HEK293 (cell line): ENCODE data around the gene NPVF.

Source experiments
- CTCF ChIA-PET: fragments of 350-600 bp; formaldehyde crosslinking; extraction: SDS; loops from one replicate; lab custom pipeline; 2021; ENCODE audit warnings: antibody characterized with exemption; lab: Yijun Ruan, JAX
- POLR2A ChIA-PET: fragments of 300-600 bp; formaldehyde crosslinking; extraction: SDS; loops from one replicate; lab custom pipeline; 2020; ENCODE audit warnings: antibody characterized with exemption, inconsistent platforms; lab: Yijun Ruan, JAX
- H3K27ac ChIP-seq: fragments of 200-500 bp; sonication (Bioruptor generic); 2 replicates; pipeline ENCODE4 v1.5.1; 2014; ENCODE audit warnings: low read depth, low read length, control low read depth, inconsistent platforms; ENCODE audit errors: extremely low read depth
- H3K36me3 ChIP-seq, 2 experiments: fragments of 200-500 bp in 1 of 2; sonication (Bioruptor generic) in 1 of 2; 1 replicate in 1 of 2; 2 replicates in 1 of 2; pipeline ENCODE4 v1.5.1; 2014 to 2017; ENCODE audit warnings: inconsistent platforms in 2 of 2, low read length in 2 of 2; ENCODE audit not compliant: control insufficient read depth in 2 of 2, insufficient read depth in 1 of 2
- H3K4me1 ChIP-seq: fragments of 200-500 bp; sonication (Bioruptor generic); 2 replicates; pipeline ENCODE4 v1.5.1; 2014; ENCODE audit warnings: mild to moderate bottlenecking, low read length, inconsistent platforms; ENCODE audit not compliant: control insufficient read depth, insufficient read depth
- H3K4me3 ChIP-seq: 2 replicates; pipeline ENCODE4 v1.5.1; 2011; ENCODE audit warnings: low read depth, mild to moderate bottlenecking, control low read depth, low read length, moderate library complexity
- H3K9me3 ChIP-seq: fragments of 200-500 bp; sonication (Bioruptor generic); 2 replicates; pipeline ENCODE4 v1.5.1; 2014; ENCODE audit warnings: low read depth, low read length, inconsistent platforms; ENCODE audit not compliant: control insufficient read depth, insufficient read depth
- GLI2 ChIP-seq: fragments of 450-650 bp; formaldehyde crosslinking; IDR thresholded peaks from 2 replicates; pipeline ENCODE4; 2017; ENCODE audit warnings: missing biosample characterization, missing genetic modification characterization, low read depth, borderline replicate concordance
- GLIS2 ChIP-seq: fragments of 450-650 bp; formaldehyde crosslinking; IDR thresholded peaks from 2 replicates; pipeline ENCODE4 v1.5.1; 2016; ENCODE audit warnings: missing biosample characterization, missing genetic modification characterization
- HOXC10 ChIP-seq: sonication (generic); formaldehyde crosslinking; IDR thresholded peaks from 2 replicates; pipeline ENCODE4 v1.8.1; 2023; ENCODE audit warnings: mild to moderate bottlenecking, missing genetic modification reagents
- SCRT2 ChIP-seq: fragments of 450-650 bp; formaldehyde crosslinking; IDR thresholded peaks from 2 replicates; pipeline ENCODE4 v1.5.1; 2016; ENCODE audit warnings: missing biosample characterization, missing genetic modification characterization
- SP3 ChIP-seq: fragments of 450-650 bp; formaldehyde crosslinking; IDR thresholded peaks from 2 replicates; pipeline ENCODE4 v1.5.1; 2016; ENCODE audit warnings: missing biosample characterization, missing genetic modification characterization
- YY1 ChIP-seq: fragments of 450-650 bp; formaldehyde crosslinking; IDR thresholded peaks from 2 replicates; pipeline ENCODE4 v1.5.1; 2018; ENCODE audit warnings: missing biosample characterization, missing genetic modification characterization
- ZIC2 ChIP-seq: fragments of 450-650 bp; formaldehyde crosslinking; IDR thresholded peaks from 2 replicates; pipeline ENCODE4 v1.5.1; 2016; ENCODE audit warnings: missing biosample characterization, missing genetic modification characterization
- ZNF157 ChIP-seq: fragments of 450-650 bp; formaldehyde crosslinking; IDR thresholded peaks from 2 replicates; pipeline ENCODE4 v1.5.1; 2016; ENCODE audit warnings: missing biosample characterization, missing genetic modification characterization
- ZNF169 ChIP-seq: fragments of 450-650 bp; formaldehyde crosslinking; IDR thresholded peaks from 2 replicates; pipeline ENCODE4 v1.5.1; 2016; ENCODE audit warnings: missing biosample characterization, missing genetic modification characterization
- ZNF174 ChIP-seq: fragments of 450-650 bp; formaldehyde crosslinking; IDR thresholded peaks from 2 replicates; pipeline ENCODE4 v1.5.0; 2017; ENCODE audit warnings: missing biosample characterization, mild to moderate bottlenecking, missing genetic modification characterization
- ZNF175 ChIP-seq: fragments of 450-650 bp; formaldehyde crosslinking; IDR thresholded peaks from 2 replicates; pipeline ENCODE4 v1.5.1; 2016; ENCODE audit warnings: missing biosample characterization, missing genetic modification characterization
- ZNF23 ChIP-seq: fragments of 450-650 bp; formaldehyde crosslinking; IDR thresholded peaks from 2 replicates; pipeline ENCODE4 v1.5.1; 2016; ENCODE audit warnings: missing biosample characterization, missing genetic modification characterization, borderline replicate concordance
- ZNF350 ChIP-seq: fragments of 450-650 bp; formaldehyde crosslinking; IDR thresholded peaks from 2 replicates; pipeline ENCODE4 v1.5.0; 2017; ENCODE audit warnings: missing biosample characterization, mild to moderate bottlenecking, missing genetic modification characterization
- ZNF37A ChIP-seq: fragments of 450-650 bp; IDR thresholded peaks from 2 replicates; pipeline ENCODE4 v1.5.1; 2018; ENCODE audit warnings: missing biosample characterization, missing genetic modification characterization
- ZNF555 ChIP-seq: fragments of 450-650 bp; formaldehyde crosslinking; conservative IDR thresholded peaks from 2 replicates; pipeline ENCODE4 v1.5.1; 2017; ENCODE audit warnings: missing biosample characterization, mild to moderate bottlenecking, missing genetic modification characterization, inconsistent platforms
- ZNF600 ChIP-seq: fragments of 450-650 bp; formaldehyde crosslinking; IDR thresholded peaks from 2 replicates; pipeline ENCODE4 v1.5.1; 2016; ENCODE audit warnings: missing biosample characterization, missing genetic modification characterization
- ZNF660 ChIP-seq: fragments of 450-650 bp; IDR thresholded peaks from 2 replicates; pipeline ENCODE4 v1.5.1; 2018; ENCODE audit warnings: missing biosample characterization, mild to moderate bottlenecking, missing genetic modification characterization
- ZNF677 ChIP-seq: fragments of 450-650 bp; IDR thresholded peaks from 2 replicates; pipeline ENCODE4 v1.5.0; 2018; ENCODE audit warnings: missing biosample characterization, mild to moderate bottlenecking, missing genetic modification characterization, moderate library complexity
- ZNF747 ChIP-seq: fragments of 450-650 bp; formaldehyde crosslinking; IDR thresholded peaks from 2 replicates; pipeline ENCODE4 v1.5.1; 2016; ENCODE audit warnings: missing biosample characterization, missing genetic modification characterization
- ZNF768 ChIP-seq: fragments of 450-650 bp; formaldehyde crosslinking; IDR thresholded peaks from 2 replicates; pipeline ENCODE4 v1.5.1; 2018; ENCODE audit warnings: missing biosample characterization, mild to moderate bottlenecking, missing genetic modification characterization
- ZXDB ChIP-seq: fragments of 450-650 bp; formaldehyde crosslinking; IDR thresholded peaks from 2 replicates; pipeline ENCODE4 v1.5.1; 2016; ENCODE audit warnings: missing biosample characterization, missing genetic modification characterization
- TF ChIP-seq, protein P1 (sequence below): fragments of 450-650 bp; formaldehyde crosslinking; IDR thresholded peaks from 2 replicates; pipeline ENCODE4 v1.5.1; 2016; ENCODE audit warnings: missing biosample characterization, missing genetic modification characterization
- TF ChIP-seq, protein P2 (sequence below): fragments of 450-650 bp; formaldehyde crosslinking; IDR thresholded peaks from 2 replicates; pipeline ENCODE4 v1.5.1; 2016; ENCODE audit warnings: missing biosample characterization, missing genetic modification characterization

NPVF gene

GRCh38 chr7:25254604-25255003 lies 26.3 kb upstream of the NPVF start:
- Histone ChIP-seq H3K4me3 (no peak overlapping the region), H3K27ac (no peak overlapping the region), H3K9me3 (no peaks in the 10 kb centered on the region), H3K36me3 (no peaks in the 10 kb centered on the region)
- CTCF ChIA-PET: interaction anchor here (0.6 to 8.2 kb wide), 4 partner anchors 49 to 597 kb away, joined by 3 to 230 read pairs (median 6); no protein-coding TSS in a partner anchor
- TF ChIP-seq SCRT2 (tag by site-specific recombination) (no peak), ZNF600 (tag by site-specific recombination) (no peak), YY1 (tag by site-specific recombination) (no peak), ZNF175 (no peak), ZNF555 (no peak), SP3 (tag by site-specific recombination) (no peak), ZNF660 (no peak), GLI2 (tag by site-specific recombination) (no peak), ZNF747 (tag by site-specific recombination) (no peak), ZNF677 (tag by site-specific recombination) (no peak), ZNF350 (tag by site-specific recombination) (no peak)
- TF ChIP-seq, all 188 proteins: peak for 0
- no peaks in the 10 kb centered on the region for H3K4me1 ChIP-seq
- POLR2A ChIA-PET: no interaction called here

DNA sequence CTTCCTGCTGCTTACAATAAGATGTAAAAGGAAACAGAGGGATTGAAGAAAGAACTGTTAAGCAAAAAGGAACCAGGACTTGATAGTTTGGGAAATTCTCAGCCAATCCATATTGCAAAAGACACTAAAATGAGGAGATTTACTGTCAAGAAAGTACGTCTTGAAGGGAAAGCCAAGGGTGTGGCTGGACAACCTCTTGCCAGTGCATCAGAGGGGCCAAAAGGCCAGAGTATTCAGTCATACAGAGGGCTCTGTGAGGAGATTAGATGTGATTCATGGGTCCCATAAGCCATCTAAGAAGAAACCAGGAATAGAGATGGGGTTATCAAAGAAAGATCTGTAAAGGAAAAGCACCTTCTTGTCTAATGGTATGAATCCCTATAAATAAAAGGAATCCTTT lies 25.4 kb upstream of the NPVF start:
- TF ChIP-seq ZNF169 (tag by site-specific recombination): no peak
- TF ChIP-seq ZXDB (tag by site-specific recombination): no peak
- TF ChIP-seq GLIS2: no peak
- no peak for TF ChIP-seq ZNF23
- TF ChIP-seq, protein P1, sequence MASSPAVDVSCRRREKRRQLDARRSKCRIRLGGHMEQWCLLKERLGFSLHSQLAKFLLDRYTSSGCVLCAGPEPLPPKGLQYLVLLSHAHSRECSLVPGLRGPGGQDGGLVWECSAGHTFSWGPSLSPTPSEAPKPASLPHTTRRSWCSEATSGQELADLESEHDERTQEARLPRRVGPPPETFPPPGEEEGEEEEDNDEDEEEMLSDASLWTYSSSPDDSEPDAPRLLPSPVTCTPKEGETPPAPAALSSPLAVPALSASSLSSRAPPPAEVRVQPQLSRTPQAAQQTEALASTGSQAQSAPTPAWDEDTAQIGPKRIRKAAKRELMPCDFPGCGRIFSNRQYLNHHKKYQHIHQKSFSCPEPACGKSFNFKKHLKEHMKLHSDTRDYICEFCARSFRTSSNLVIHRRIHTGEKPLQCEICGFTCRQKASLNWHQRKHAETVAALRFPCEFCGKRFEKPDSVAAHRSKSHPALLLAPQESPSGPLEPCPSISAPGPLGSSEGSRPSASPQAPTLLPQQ: no peak
- no peak for TF ChIP-seq ZNF174 (tag by site-specific recombination)
- TF ChIP-seq ZNF157: no peak
- TF ChIP-seq ZIC2 (tag by site-specific recombination): no peak
- no peak for TF ChIP-seq ZNF768 (tag by site-specific recombination)
- no peak for TF ChIP-seq HOXC10 (CRISPR knock-in tag)
- TF ChIP-seq, protein P2, sequence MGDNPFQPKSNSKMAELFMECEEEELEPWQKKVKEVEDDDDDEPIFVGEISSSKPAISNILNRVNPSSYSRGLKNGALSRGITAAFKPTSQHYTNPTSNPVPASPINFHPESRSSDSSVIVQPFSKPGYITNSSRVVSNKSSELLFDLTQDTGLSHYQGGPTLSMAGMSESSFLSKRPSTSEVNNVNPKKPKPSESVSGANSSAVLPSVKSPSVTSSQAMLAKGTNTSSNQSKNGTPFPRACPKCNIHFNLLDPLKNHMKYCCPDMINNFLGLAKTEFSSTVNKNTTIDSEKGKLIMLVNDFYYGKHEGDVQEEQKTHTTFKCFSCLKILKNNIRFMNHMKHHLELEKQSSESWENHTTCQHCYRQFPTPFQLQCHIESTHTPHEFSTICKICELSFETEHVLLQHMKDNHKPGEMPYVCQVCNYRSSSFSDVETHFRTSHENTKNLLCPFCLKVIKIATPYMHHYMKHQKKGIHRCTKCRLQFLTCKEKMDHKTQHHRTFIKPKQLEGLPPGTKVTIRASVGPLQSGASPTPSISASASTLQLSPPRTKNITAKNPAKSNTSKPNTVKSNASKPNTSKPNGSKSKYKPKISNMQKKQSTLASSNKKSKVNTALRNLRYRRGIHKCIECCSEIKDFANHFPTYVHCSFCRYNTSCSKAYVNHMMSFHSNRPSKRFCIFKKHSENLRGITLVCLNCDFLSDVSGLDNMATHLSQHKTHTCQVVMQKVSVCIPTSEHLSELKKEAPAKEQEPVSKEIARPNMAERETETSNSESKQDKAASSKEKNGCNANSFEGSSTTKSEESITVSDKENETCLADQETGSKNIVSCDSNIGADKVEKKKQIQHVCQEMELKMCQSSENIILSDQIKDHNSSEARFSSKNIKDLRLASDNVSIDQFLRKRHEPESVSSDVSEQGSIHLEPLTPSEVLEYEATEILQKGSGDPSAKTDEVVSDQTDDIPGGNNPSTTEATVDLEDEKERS (tag by site-specific recombination): no peak
- no peak for TF ChIP-seq ZNF37A (tag by site-specific recombination)
- POLR2A ChIA-PET: no interaction called here

More for the DNA sequence above, 25.4 kb upstream of the NPVF start:
- Histone ChIP-seq H3K4me3 (no peak overlapping the region), H3K9me3 (no peaks in the 10 kb centered on the region), H3K27ac (no peak overlapping the region), H3K36me3 (no peaks in the 10 kb centered on the region), H3K4me1 (no peaks in the 10 kb centered on the region)
- CTCF ChIA-PET: no interaction called here
